ENCODE results near the gene KCNT1. TPM values are rescaled to one million over a fixed set of nuclear protein-coding genes. Genes with fewer than 3 reads are reported as not detected.

Gene KCNT1
- total RNA-seq, 1 donor from 2014 or later: not detected

DNA sequence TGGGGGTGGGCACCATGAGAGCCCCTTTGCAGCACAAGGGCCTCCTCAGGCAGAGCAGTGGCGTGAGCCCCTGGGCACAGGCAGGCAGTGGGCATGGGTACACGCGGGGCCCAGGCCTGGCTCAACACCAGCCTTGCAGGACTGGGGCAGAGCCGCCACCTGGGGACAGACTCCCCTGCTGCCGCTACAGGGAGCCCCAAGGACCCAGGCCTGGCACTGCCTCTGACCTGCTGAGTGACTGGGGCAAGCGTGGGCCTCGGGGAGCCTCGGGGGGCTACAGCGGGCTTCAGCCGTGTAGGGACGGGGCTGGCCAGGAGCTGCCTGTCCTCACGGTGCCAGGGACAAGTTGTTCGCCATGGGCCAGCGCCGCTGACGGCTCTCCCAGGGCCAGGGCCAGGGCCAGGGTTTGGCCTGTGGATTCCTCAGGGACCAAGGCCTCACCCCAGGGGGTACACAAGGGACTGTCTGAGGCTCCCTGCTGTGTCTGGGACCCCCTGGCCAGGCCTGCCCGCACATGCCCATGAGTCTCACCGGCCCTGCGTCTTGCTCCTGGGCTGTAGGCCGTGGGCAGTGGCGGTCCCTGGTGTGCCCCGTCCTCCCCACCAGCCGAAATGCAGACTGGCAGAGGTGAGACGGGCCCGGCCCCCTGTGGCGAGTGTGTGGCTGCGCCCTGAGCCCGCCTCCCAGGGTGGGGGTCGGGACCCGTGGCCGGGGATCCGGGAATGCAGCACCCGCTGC is 42.5 kb downstream of the KCNT1 start:
- no peak for DNase-seq (ENCODE audit: extremely low read depth, low read depth, low spot score)

GRCh38 chr9:135745189-135745588 is 43.2 kb downstream of the KCNT1 start:
- DNase-seq (ENCODE audit: extremely low read depth, low read depth, low spot score): no peak

DNA sequence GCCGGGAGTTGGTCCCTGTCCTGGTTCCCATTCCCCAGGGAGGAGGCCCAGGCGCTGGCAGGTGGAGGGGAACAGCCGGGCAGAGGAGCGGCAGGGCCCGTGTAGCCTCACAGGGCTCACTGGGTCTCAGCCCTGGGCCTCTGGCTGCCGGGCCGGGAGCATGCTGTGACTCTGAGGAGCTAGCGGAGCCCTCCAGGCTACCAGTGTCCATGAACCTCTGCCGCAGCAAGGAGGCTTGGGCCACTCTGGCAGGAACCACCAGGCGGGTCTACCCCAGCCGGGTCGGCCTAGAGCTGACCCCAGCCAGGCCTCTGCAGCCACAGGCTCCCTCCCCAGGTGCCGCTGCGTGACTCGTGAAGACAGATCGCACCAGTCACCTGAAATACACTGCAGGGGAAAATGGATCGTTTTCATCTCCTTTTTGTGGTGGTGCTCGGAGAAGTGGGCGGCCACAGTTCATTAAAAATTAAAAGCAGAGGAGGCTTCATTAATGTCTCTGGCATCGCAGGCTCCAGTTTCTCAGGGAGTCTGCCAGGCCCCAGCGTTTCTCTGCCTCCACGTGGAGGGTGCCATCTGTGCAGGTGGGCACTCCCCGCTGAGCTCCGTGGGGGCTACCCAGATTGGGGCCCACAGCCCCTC is 43.8 kb downstream of the KCNT1 start:
- no peak for DNase-seq (ENCODE audit: extremely low read depth, low read depth, low spot score)

DNA sequence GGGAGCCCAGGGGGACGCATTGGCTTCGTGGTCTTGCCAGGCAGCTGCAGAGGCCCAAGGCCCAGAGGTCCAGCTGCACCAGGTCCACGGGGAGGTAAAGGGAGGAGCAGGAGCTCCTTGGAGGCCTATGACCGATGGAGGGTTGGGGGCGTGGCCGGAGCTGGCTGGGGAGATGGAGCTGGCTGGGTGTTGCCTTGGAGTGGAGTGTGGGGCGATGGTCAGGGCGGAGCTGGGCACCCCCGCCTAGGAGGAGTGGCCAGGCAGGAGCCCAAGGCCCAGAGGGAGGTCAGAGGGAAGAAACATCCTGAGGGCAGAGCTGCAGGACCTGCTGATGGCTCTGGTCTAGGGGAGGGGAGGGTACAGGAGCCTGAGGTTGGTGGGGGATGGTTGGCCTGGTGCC is 44.6 kb downstream of the KCNT1 start:
- no peak for DNase-seq (ENCODE audit: extremely low read depth, low read depth, low spot score)

- no peak for DNase-seq (ENCODE audit: extremely low read depth, low read depth, low spot score)
These were observed 45.3 kb downstream of the KCNT1 start for GRCh38 chr9:135747311-135747710.

GRCh38 chr9:135748676-135749075 is 46.7 kb downstream of the KCNT1 start:
- DNase-seq (ENCODE audit: extremely low read depth, low read depth, low spot score): no peak

DNA sequence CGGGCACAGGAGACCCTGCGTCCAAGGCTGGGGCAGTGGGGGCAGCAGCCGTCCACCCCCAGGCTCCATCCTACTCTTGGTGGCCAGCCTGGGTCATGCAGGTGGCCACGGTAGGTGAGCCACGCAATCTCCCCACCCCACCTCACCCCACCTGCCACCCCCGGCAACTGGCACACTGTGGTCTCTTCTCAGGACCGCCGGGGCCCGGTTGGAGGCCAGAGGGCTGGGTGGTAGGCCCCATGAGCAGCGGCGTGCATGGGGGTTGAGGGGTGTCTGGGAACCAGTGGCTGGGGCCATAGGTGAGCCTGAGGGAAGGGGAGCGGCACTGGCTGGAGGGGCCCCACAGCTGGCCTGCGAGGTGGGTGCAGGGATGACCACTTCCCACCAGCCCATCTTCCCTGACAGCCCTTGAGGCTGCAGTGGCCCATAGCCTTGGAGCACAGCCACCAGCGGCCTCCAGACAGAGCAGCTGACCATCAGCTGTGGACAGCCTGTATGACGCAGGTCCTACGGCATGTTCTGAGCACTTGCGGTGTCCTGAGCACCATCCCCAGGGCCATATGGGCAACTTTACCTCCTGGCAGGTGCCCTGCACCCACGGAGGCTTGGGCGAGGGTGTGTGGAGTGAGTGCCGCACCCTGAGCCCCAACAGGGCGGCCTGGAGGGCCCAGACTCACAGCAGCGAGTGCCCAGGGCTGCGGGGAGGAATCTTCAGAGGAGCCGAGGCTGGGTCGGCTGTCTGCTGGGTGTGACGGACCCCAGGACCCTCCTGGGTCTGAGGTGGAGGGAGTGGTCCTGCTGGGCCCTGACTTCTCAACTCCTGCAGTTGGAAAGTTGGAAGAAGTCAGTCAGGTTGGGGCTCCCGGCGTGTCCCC is 47.4 kb downstream of the KCNT1 start:
- no peak for DNase-seq (ENCODE audit: extremely low read depth, low read depth, low spot score)

DNA sequence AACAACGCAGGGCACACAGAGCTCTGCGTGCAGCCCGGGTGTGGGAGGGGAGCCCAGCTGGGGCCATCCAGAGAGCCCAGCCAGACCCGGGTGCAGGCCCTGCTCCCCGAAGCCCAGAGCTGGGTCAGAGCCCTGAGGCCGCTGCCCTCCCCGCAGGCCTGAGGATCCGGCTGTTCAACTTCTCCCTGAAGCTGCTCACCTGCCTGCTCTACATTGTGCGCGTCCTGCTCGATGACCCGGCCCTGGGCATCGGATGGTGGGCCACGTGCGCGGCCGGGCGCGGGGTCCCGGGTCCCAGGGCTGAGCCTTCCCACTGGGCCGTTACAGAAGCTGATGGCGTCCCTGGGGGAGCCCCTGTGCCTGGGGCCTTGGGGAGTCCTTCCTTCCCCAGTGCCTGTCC is 48.8 kb downstream of the KCNT1 start:
- DNase-seq (ENCODE audit: extremely low read depth, low read depth, low spot score): no peak

DNA sequence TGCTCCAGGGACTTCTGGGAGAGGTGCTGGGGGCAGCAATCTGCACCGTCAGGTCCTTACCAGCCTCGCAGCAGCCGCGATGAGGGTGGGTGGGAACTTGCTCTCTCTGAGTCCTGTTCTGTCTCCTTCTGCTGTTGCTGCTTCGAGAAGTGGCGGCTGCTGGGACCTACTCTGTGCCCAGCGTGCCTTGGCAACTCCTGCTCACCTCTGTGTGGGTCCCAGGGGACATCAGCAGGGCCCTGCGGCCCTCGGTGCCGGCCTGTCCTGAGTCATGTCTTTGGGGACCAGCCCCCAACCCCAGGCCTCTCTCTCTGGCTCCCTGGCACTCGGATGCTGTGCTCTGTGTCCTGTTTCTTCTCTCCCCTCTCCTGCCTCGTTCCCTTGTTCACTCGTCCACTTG is 49.5 kb downstream of the KCNT1 start:
- no peak for DNase-seq (ENCODE audit: extremely low read depth, low read depth, low spot score)

DNA sequence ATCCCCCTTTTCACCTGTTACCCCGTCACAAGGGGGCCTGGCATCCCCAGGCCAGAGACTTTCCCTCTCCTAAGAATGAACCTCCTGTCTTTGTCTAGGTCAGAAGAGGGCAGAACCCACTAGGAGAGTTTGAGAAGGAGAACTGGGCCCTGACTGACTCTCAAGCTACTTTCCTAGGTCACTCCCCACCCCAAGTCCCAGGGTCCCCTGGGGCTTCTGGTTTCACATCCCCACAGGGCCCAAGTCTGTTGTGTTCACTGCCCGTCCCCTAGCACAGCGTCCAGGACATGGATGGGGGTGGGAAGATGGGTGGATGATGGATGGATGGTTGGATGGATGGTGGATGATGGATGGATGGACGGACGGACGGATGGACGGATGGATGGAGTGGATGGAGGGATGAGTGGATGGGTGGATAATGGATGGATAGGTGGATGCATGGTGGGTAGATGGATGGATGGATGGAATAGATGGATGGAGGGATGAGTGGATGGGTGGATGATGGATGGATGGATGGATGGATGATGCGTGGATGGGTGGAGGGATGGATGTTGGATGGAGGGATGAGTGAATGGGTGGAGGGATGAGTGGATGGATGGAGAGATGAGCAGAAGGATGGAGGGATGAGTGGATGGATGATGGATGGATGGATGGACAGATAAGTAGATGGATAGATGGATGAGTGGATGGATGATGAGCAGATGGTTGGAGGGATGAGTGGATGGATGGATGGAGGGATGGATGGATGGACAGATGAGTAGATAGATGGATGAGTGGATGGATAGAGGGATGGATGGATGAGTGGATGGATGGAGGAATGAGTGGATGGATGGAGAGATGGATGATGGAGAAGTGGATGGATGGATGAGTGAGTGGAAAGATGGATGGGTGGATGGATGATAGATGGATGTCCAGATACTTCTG is 50.6 kb downstream of the KCNT1 start:
- no peak for DNase-seq (ENCODE audit: extremely low read depth, low read depth, low spot score)

DNA sequence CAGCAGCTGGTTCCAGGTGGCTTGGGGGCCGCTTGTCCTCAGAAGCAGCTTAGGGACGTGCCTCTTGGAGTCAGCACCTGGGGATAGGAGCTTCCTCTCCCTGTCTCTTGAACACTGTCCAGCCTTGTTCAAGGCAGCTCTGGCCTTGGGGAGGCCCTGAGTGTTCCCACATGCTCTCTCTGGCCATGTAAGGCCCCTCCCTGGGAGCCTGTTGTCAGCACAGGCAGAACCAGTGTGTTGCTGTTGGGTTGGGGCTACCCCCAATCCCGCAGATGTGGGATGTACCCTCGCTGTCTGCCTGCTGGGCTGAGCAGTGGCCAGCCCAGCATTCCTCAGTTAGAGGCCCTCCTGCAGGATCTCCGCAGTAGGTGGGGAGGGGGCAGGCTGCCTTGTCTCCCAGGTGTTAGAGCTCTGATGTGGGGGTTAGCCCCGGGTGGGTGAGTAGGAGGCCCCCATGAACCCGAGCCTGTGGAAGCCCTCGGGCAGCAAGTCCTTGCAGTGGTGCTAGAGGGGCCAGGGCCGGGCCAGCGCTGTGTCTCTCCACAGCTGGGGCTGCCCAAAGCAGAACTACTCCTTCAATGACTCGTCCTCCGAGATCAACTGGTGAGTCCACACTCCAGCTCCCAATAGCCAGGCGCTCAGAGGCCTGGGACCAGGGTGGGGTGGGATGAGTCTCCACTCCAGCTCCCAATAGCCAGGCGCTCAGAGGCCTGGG is 51.6 kb downstream of the KCNT1 start:
- DNase-seq (ENCODE audit: extremely low read depth, low read depth, low spot score): no peak

DNA sequence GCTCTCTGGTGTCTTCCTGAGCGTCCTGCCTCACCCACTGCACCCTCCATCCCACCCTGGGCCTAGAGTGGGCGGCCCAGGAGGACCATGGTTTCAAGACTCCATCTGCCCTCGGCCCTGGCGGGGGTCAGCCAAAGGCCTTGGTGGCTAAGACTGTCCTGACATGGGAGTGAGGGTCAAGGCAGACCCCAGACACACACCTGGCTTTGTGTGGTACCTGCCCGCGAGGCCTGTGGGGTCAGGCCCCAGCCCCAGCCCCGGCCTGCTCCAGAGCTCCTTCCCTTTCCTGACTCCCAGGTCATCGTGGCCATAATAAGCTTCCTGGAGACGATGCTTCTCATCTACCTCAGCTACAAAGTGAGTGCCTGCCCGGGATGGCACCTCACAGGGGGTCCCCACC is 54.6 kb downstream of the KCNT1 start:
- DNase-seq (ENCODE audit: extremely low read depth, low read depth, low spot score): no peak

DNA sequence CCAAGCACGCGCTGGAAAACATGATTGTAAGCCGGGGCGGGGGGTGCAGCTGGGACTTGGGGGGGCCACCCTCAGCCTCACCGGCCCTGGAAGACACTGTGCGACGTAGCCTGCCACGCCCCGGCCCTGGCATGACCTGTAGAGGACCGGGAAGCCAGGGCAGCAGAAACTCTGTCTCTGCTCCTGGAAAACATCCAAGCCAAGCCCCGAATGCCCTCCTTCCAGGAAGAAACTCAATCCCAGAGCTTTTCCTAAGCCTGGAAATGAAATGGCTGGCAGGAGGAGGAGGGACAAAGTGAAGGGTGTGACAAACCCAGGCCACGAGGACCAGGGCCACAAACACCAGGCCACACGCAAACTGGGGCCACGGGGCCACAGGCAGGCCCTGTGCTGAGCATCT is 55.4 kb downstream of the KCNT1 start:
- DNase-seq (ENCODE audit: extremely low read depth, low read depth, low spot score): no peak

- DNase-seq (ENCODE audit: extremely low read depth, low read depth, low spot score): no peak
These were observed 56.1 kb downstream of the KCNT1 start for GRCh38 chr9:135758056-135758455.

DNA sequence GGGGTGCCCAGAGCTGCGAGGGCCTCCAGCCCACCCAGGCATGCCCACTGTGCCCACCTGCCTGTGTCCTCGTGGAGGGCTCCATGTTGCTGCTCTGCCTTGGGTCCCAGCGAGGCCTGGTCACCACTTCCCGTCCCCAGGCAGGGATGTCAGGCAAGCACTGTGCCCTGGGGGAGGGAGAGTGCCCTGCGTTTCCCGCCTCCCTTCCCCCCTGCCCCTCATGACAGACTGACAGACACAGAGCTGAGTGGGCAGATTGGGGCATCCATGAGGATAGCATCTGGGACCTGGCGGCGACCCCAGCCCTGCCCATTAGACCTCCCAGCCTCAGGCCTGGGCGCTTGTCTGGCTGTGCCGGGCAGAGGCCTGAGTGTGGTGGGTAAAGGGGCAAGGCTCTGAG is 56.9 kb downstream of the KCNT1 start:
- DNase-seq (ENCODE audit: extremely low read depth, low read depth, low spot score): no peak

DNA sequence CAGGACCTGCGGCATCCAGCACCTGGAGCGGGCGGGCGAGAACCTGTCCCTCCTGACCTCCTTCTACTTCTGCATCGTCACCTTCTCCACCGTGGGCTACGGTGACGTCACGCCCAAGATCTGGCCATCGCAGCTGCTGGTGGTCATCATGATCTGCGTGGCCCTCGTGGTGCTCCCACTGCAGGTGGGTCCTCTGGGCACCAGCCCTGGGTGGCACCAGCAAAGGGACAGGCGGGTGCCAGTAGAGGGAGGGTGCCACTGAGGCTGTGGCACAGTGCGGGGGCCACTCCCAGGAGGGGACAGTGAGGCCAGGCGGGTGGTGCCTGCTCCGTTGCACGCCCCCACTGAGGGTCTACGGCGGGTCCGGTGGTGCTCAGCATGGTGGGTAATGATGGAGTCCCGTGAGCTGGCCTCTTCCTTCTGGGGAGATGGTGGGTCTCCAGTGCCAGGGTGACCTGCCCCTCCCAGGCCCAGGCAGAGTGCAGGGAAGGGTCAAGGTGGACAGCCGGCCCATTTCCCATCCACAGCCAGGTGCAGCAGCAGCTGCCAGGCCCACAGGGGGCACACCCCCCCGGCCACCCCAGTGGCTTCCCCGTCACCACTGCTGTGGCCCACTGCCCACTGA is 57.8 kb downstream of the KCNT1 start:
- DNase-seq (ENCODE audit: extremely low read depth, low read depth, low spot score): no peak

- DNase-seq (ENCODE audit: extremely low read depth, low read depth, low spot score): no peak
These were observed 58.5 kb downstream of the KCNT1 start for GRCh38 chr9:135760465-135760864.

GRCh38 chr9:135761150-135761844 is 59.3 kb downstream of the KCNT1 start:
- DNase-seq (ENCODE audit: extremely low read depth, low read depth, low spot score): no peak

GRCh38 chr9:135761845-135762168 is 59.8 kb downstream of the KCNT1 start:
- DNase-seq (ENCODE audit: extremely low read depth, low read depth, low spot score): no peak

All from glomerular endothelial cell (primary cell).